PC-3 (cell line): ENCODE results near the gene ADGRD1. TPM values are rescaled to one million over a fixed set of nuclear protein-coding genes. Genes with fewer than 3 reads are reported as not detected.

Experiments used
- ATAC-seq: fragments of 200-7000 bp; cut with Tn5 transposase; 2 replicates; pipeline ENCODE4 v1.9.1; 2020; ENCODE audit warnings: mild to moderate bottlenecking, moderate library complexity
- BruUV-seq: library from RNA; stranded (reverse); fragments of 400-500 nt; replicated peaks from 2 replicates; lab custom pipeline; 2021; lab: Mats Ljungman, UMichigan
- CTCF ChIA-PET: fragments of 300-600 bp; sonication (Branson Sonifier 250); formaldehyde crosslinking; loops from one replicate; lab custom pipeline; 2022; ENCODE audit warnings: antibody characterized with exemption; lab: Charles Lee
- POLR2A ChIA-PET: fragments of 300-600 bp; sonication (Branson Sonifier 250); formaldehyde crosslinking; loops from one replicate; lab custom pipeline; 2022; ENCODE audit warnings: antibody characterized with exemption; ENCODE audit not compliant: unreplicated experiment; lab: Charles Lee
- DNase-seq: peaks from one replicate; pipeline ENCODE4 v3.0.0-alpha.2; 2015
- H2AFZ ChIP-seq: fragments of 300-600 bp; sonication (generic); 2 replicates; pipeline ENCODE4 v1.6.0; 2016; ENCODE audit warnings: antibody characterized with exemption, low read length
- H3F3A ChIP-seq: fragments of 300-600 bp; sonication (generic); one replicate; pipeline ENCODE4 v1.6.0; 2017; ENCODE audit warnings: antibody characterized with exemption, low read length, control low read depth, mild to moderate bottlenecking; ENCODE audit not compliant: unreplicated experiment
- H3K27ac ChIP-seq: fragments of 300-600 bp; sonication (generic); 2 replicates; pipeline ENCODE4 v1.5.1; 2016; ENCODE audit warnings: mild to moderate bottlenecking, low read length
- H3K27me3 ChIP-seq: fragments of 300-600 bp; sonication (generic); 2 replicates; pipeline ENCODE4 v1.6.1; 2016; ENCODE audit warnings: low read length, mixed read lengths
- H3K36me3 ChIP-seq: fragments of 300-600 bp; sonication (generic); 2 replicates; pipeline ENCODE4 v1.6.1; 2016; ENCODE audit warnings: low read depth, mixed run types, low read length, mixed read lengths
- H3K4me1 ChIP-seq: fragments of 300-600 bp; sonication (generic); 2 replicates; pipeline ENCODE4 v1.5.1; 2016; ENCODE audit warnings: low read length; ENCODE audit not compliant: insufficient read depth
- H3K4me2 ChIP-seq: fragments of 300-600 bp; sonication (generic); 2 replicates; pipeline ENCODE4 v1.6.0; 2016; ENCODE audit warnings: low read length
- H3K4me3 ChIP-seq: fragments of 300-600 bp; sonication (generic); 2 replicates; pipeline ENCODE4 v1.5.1; 2016; ENCODE audit warnings: mild to moderate bottlenecking, low read length, mixed read lengths
- H3K79me2 ChIP-seq: fragments of 300-600 bp; sonication (generic); 2 replicates; pipeline ENCODE4 v1.6.1; 2017; ENCODE audit warnings: low read length, mixed read lengths
- H3K9ac ChIP-seq: fragments of 300-600 bp; sonication (generic); 2 replicates; pipeline ENCODE4 v1.6.0; 2016; ENCODE audit warnings: mild to moderate bottlenecking, low read length
- H3K9me2 ChIP-seq: fragments of 300-600 bp; sonication (generic); replicated peaks from 2 replicates; pipeline ENCODE4 v1.6.1; 2016; ENCODE audit warnings: mixed run types, low read length, mixed read lengths
- H3K9me3 ChIP-seq: fragments of 300-600 bp; sonication (generic); 2 replicates; pipeline ENCODE4 v1.6.1; 2016; ENCODE audit warnings: low read length, mixed read lengths
- H4K20me1 ChIP-seq: fragments of 300-600 bp; sonication (generic); 2 replicates; pipeline ENCODE4 v1.6.1; 2016; ENCODE audit warnings: low read length, mixed read lengths
- EZH2 ChIP-seq: fragments of 300-600 bp; sonication (generic); IDR thresholded peaks from one replicate; pipeline ENCODE4 v1.6.1; 2017; ENCODE audit warnings: antibody characterized with exemption, mild to moderate bottlenecking, low read length; ENCODE audit not compliant: unreplicated experiment
- EZH2phosphoT487 ChIP-seq: fragments of 300-600 bp; sonication (generic); IDR thresholded peaks from 2 replicates; pipeline ENCODE4 v1.6.1; 2018; ENCODE audit warnings: mild to moderate bottlenecking, antibody characterized with exemption, low read length, borderline replicate concordance
- intact Hi-C: fragments of 100-400 bp; cut with micrococcal nuclease; formaldehyde crosslinking; loops from 2 replicates; pipeline ENCODE4 v1.9.0; 2023
- total RNA-seq: library from RNA; depleted of rRNA; stranded (reverse); fragments of >200 nt; gene quantifications from 2 replicates; pipeline ENCODE4 v1.2.3, GENCODE V29; 2014
- TF ChIP-seq, protein P1 (sequence below): fragments of 300-600 bp; sonication (generic); conservative IDR thresholded peaks from 2 replicates; pipeline ENCODE4 v1.5.1; 2017; ENCODE audit warnings: antibody characterized with exemption, low read depth, mild to moderate bottlenecking, low read length

ADGRD1 gene
- total RNA-seq, 1 experiment from 2014 or later = 0.18 TPM

- TF ChIP-seq EZH2 = no peak
- TF ChIP-seq EZH2phosphoT487 = no peak
- TF ChIP-seq, protein P1, sequence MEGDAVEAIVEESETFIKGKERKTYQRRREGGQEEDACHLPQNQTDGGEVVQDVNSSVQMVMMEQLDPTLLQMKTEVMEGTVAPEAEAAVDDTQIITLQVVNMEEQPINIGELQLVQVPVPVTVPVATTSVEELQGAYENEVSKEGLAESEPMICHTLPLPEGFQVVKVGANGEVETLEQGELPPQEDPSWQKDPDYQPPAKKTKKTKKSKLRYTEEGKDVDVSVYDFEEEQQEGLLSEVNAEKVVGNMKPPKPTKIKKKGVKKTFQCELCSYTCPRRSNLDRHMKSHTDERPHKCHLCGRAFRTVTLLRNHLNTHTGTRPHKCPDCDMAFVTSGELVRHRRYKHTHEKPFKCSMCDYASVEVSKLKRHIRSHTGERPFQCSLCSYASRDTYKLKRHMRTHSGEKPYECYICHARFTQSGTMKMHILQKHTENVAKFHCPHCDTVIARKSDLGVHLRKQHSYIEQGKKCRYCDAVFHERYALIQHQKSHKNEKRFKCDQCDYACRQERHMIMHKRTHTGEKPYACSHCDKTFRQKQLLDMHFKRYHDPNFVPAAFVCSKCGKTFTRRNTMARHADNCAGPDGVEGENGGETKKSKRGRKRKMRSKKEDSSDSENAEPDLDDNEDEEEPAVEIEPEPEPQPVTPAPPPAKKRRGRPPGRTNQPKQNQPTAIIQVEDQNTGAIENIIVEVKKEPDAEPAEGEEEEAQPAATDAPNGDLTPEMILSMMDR = no peak
- Histone ChIP-seq H2AFZ (no peak overlapping the region), H4K20me1 (no peaks in the 10 kb centered on the region), H3K27ac (no peak overlapping the region), H3K36me3 (no peaks in the 10 kb centered on the region), H3K9me3 (peaks cover 12% of the 10 kb centered on the region; the same call in 1 of the 2 replicates), H3K4me3 (no peak overlapping the region), H3K4me2 (no peak overlapping the region), H3K9ac (no peak overlapping the region), H3K79me2 (no peaks in the 10 kb centered on the region), H3F3A (no peaks in the 10 kb centered on the region), H3K27me3 (peaks cover 58% of the 10 kb centered on the region), H3K4me1 (no peaks in the 10 kb centered on the region), H3K9me2 (no peaks in the 10 kb centered on the region)
- ChIA-PET CTCF (no interaction called here), POLR2A (no interaction called here)
- no TSS peak for BruUV-seq
- no peak for DNase-seq
- no peak for ATAC-seq
- intact Hi-C loops = no loop called here
Measured at GRCh38 chr12:130992448-130992847, 38.7 kb downstream of the ADGRD1 start.

- Histone ChIP-seq H3K9me2 (no peaks in the 10 kb centered on the region), H3K27me3 (peaks cover 51% of the 10 kb centered on the region), H3F3A (no peaks in the 10 kb centered on the region), H2AFZ (no peak overlapping the region), H4K20me1 (no peaks in the 10 kb centered on the region), H3K27ac (no peak overlapping the region), H3K9me3 (peaks cover 12% of the 10 kb centered on the region; the same call in 1 of the 2 replicates), H3K4me2 (no peak overlapping the region), H3K4me1 (no peaks in the 10 kb centered on the region), H3K79me2 (no peaks in the 10 kb centered on the region), H3K4me3 (no peak overlapping the region), H3K9ac (no peak overlapping the region), H3K36me3 (no peaks in the 10 kb centered on the region)
- ATAC-seq (no peak), DNase-seq (no peak)
- intact Hi-C loops = no loop called here
- TF ChIP-seq, protein P1 = no peak
- TF ChIP-seq EZH2 (no peak), EZH2phosphoT487 (no peak)
- no TSS peak for BruUV-seq
- POLR2A ChIA-PET = no interaction called here
- CTCF ChIA-PET = no interaction called here
Measured at GRCh38 chr12:130992979-130993538, 39.4 kb downstream of the ADGRD1 start.

GRCh38 chr12:130993759-130994670 is 40.3 kb downstream of the ADGRD1 start:
- Histone ChIP-seq H2AFZ (no peak overlapping the region), H3K36me3 (no peaks in the 10 kb centered on the region), H3K4me2 (no peak overlapping the region), H3K9me2 (no peaks in the 10 kb centered on the region), H3F3A (no peaks in the 10 kb centered on the region), H3K4me3 (no peak overlapping the region), H3K27me3 (peaks cover 42% of the 10 kb centered on the region), H3K9me3 (peaks cover 12% of the 10 kb centered on the region; the same call in 1 of the 2 replicates), H4K20me1 (no peaks in the 10 kb centered on the region), H3K9ac (no peak overlapping the region), H3K4me1 (no peaks in the 10 kb centered on the region), H3K79me2 (no peaks in the 10 kb centered on the region), H3K27ac (no peak overlapping the region)
- ATAC-seq = no peak
- TF ChIP-seq, protein P1 = no peak
- TF ChIP-seq EZH2 (no peak), EZH2phosphoT487 (no peak)
- DNase-seq = no peak
- BruUV-seq = no TSS peak
- intact Hi-C loops = no loop called here
- POLR2A ChIA-PET = no interaction called here
- CTCF ChIA-PET = no interaction called here
